NT2/D1 (cell line): ENCODE data around the gene WDR64.

Source experiments
- DNase-seq: peaks from one replicate; pipeline ENCODE4 v3.0.0-alpha.2; 2011; ENCODE audit warnings: low read depth, low spot score
- H3K27me3 ChIP-seq: 2 replicates; pipeline ENCODE4 v1.6.0; 2011; ENCODE audit warnings: mild to moderate bottlenecking; ENCODE audit not compliant: insufficient read length, insufficient read depth
- H3K36me3 ChIP-seq: 2 replicates; pipeline ENCODE4 v1.6.1; 2011; ENCODE audit warnings: mild to moderate bottlenecking, low read length, mixed read lengths; ENCODE audit not compliant: insufficient read depth, insufficient read length
- H3K4me1 ChIP-seq: 2 replicates; pipeline ENCODE4 v1.5.1; 2011; ENCODE audit not compliant: insufficient read depth, insufficient read length
- H3K4me3 ChIP-seq: 2 replicates; pipeline ENCODE4 v1.5.1; 2011; ENCODE audit warnings: low read depth; ENCODE audit not compliant: insufficient read length
- H3K9ac ChIP-seq: 2 replicates; pipeline ENCODE4 v1.6.0; 2011; ENCODE audit warnings: low read depth; ENCODE audit not compliant: insufficient read length
- H3K9me3 ChIP-seq: 2 replicates; pipeline ENCODE4 v1.5.1; 2011; ENCODE audit warnings: mild to moderate bottlenecking, low read length; ENCODE audit not compliant: insufficient read depth
- SUZ12 ChIP-seq: IDR thresholded peaks from 2 replicates; pipeline ENCODE4 v1.6.1; 2011; ENCODE audit not compliant: insufficient read length, insufficient read depth; ENCODE audit errors: extremely low read depth
- YY1 ChIP-seq: IDR thresholded peaks from 2 replicates; pipeline ENCODE4 v1.6.1; 2011; ENCODE audit not compliant: insufficient read length, insufficient read depth
- ZNF274 ChIP-seq: IDR thresholded peaks from 2 replicates; pipeline ENCODE4 v1.6.1; 2011; ENCODE audit warnings: mild to moderate bottlenecking, low read depth, low read length

The WDR64 gene

DNA sequence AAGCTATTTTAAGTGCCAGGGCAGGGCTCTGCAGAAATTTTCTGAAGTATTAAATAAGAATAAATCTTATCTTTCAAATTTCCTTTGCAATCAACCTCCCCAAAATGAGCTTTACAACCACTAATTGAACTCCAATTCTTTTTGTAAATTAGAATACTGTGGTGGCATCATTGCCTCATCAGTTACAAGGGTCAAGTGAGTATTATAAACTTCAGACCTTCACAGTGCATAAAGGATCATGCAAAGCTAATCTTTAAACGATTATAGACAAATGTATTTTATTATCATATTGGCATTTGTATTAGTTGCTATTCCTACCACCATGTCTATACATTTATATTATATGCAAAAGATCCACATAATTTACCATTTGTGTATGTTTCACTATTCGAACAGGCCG, 19.1 kb upstream of the WDR64 start:
- Histone ChIP-seq H3K36me3 (peaks cover 59% of the 10 kb centered on the region), H3K4me3 (no peak overlapping the region)
- TF ChIP-seq YY1: no peak
- no peak for TF ChIP-seq SUZ12
- no peak for TF ChIP-seq ZNF274

DNA sequence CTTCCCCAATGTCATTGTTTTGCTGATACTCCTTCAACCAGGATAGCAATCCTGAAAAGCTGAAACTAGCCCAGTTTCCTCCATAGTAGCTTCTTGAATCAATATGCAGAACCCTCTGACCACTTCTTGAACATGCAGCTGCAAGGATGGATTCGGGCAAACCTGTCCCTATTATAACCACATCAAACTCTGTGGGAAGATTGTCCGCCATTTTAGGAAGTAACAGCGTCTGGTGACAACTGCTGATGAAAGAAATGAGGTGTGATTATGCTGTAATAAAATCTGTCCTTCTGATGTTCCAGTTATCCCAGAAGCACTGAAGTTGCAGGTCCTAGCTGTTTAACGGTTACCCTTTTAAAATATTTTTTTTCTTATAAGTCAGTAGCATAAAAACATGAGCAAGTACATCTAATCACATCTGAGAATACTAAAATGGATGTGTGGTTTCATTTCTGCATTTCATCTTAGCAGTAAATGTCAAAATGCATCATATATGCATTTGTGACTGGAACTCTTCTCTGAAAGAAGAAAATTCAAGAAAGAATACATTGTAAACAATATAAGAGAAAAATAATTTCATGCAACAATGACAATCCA, 16.4 kb upstream of the WDR64 start:
- Histone ChIP-seq H3K27me3 (no peaks in the 10 kb centered on the region), H3K9me3 (peaks cover 5% of the 10 kb centered on the region; the same call in 1 of the 2 replicates), H3K4me1 (peaks cover 2% of the 10 kb centered on the region), H3K9ac (no peak overlapping the region), H3K4me3 (no peak overlapping the region), H3K36me3 (peaks cover 56% of the 10 kb centered on the region)
- no peak for DNase-seq
- TF ChIP-seq SUZ12 (no peak), YY1 (no peak)

More for the DNA sequence above, 19.1 kb upstream of the WDR64 start:
- no peaks in the 10 kb centered on the region for H3K27me3 ChIP-seq
- peaks cover 5% of the 10 kb centered on the region; the same call in 1 of the 2 replicates for H3K9me3 ChIP-seq
- H3K9ac ChIP-seq: no peak overlapping the region
- H3K4me1 ChIP-seq: peaks cover 2% of the 10 kb centered on the region
- no peak for DNase-seq

DNA sequence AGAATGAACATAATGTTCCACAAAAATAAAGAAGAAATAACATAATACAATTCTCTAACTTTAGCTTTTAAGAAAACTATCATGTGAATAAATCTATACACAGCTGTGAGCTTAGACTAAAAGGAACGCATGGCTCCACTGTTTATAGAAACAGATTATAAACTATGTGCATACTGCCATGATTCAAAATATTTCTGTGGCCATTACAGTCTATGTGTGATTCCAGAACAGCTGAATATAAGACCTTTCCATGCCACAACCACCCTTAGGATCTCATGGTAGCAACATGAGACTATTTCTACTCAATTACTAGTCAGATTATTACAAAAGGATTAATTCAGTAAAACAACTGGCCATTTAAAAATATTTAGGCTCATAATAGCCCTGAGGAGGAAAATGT, 15.8 kb upstream of the WDR64 start:
- DNase-seq: no peak
- Histone ChIP-seq H3K9me3 (peaks cover 10% of the 10 kb centered on the region), H3K27me3 (no peaks in the 10 kb centered on the region), H3K4me1 (peaks cover 2% of the 10 kb centered on the region), H3K9ac (no peak overlapping the region), H3K4me3 (no peak overlapping the region), H3K36me3 (peaks cover 56% of the 10 kb centered on the region)
- no peak for TF ChIP-seq YY1

DNA sequence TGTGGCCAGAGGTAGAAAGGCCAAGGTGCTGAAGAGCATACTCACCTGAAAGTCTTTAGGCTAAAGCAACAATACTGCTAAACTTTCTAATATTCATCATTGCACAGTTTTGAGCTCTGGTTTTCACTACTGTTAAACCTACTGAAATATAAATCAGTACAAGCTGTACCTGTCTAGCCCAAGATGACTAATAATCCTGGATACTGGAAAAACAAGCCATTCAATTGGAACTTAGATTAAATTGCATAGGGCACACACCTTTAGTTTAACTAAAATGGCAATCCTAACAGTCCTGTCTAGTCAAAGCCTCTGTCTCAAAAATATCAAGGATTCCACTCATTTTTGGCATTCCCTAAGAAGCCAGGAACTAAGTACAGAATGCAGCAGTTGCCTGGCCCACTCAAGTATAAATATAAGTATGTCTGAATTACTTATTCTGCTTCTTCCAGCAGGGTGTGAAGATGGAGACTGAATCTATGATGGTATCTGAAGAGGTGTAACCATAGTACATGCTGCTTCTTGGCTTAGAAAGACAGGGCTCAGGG, 15.0 kb upstream of the WDR64 start:
- no peak overlapping the region for H3K4me3 ChIP-seq
- DNase-seq: no peak
- TF ChIP-seq SUZ12 (no peak), ZNF274 (no peak), YY1 (no peak)
- H3K27me3 ChIP-seq: no peaks in the 10 kb centered on the region
- H3K9me3 ChIP-seq: peaks cover 19% of the 10 kb centered on the region
- H3K9ac ChIP-seq: no peak overlapping the region
- peaks cover 2% of the 10 kb centered on the region for H3K4me1 ChIP-seq
- peaks cover 47% of the 10 kb centered on the region for H3K36me3 ChIP-seq

DNA sequence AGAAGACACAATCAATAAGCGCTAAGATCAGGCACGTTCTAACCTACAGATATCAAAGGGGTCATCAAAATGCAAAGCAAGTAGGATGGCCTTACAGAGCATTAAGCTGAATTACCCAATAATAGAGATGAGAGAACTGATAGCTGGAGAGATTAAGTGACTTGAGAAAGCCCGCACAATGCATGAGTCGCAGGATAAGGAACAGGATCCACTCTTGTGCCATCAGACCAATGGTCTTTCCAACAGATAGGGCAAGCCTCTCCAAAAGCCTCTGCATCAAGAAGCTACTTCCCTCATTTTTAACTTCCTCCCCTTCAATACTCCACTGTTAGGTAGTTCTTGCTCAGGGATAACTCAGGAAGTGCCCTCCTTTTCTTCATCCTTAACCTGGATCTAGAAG, 14.5 kb upstream of the WDR64 start:
- Histone ChIP-seq H3K4me3 (no peak overlapping the region), H3K9me3 (peaks cover 24% of the 10 kb centered on the region), H3K27me3 (no peaks in the 10 kb centered on the region), H3K36me3 (peaks cover 47% of the 10 kb centered on the region), H3K9ac (no peak overlapping the region), H3K4me1 (peaks cover 2% of the 10 kb centered on the region)
- TF ChIP-seq YY1 (no peak), SUZ12 (no peak), ZNF274 (no peak)
- DNase-seq: no peak

DNA sequence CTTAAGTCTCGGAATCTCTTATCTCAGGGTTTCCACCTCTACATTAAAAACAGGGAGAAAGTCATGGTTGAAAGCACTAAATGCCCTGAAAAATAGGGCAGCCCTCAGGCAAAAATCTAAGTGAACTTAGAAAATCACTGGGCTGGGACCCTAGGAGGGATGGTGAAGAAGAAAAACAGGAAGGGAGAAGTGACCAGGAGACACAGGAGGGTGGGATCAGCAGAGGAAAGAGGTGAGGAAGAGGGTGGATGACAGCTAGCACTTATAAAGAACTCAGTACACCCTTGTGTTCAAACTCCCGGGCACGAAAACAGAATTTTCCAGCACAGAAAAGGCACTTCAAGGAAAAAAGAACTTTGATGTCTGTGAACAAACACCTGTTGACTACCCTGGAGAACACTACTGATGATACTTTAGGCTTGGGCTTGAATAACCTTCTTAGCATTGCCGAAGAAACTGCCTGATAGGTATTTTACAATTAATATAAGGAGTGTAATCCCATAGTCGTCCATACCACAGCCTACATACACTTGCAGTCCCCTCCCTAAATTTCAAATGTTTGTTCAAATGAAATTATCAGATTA, 13.9 kb upstream of the WDR64 start:
- H3K27me3 ChIP-seq: no peaks in the 10 kb centered on the region
- DNase-seq: no peak
- TF ChIP-seq ZNF274: no peak
- TF ChIP-seq SUZ12: no peak
- TF ChIP-seq YY1: no peak
- H3K4me1 ChIP-seq: peaks cover 2% of the 10 kb centered on the region
- peaks cover 43% of the 10 kb centered on the region for H3K36me3 ChIP-seq
- peaks cover 29% of the 10 kb centered on the region for H3K9me3 ChIP-seq
- no peak overlapping the region for H3K9ac ChIP-seq
- peak overlapping the region; percentile 99 for H3K4me3 ChIP-seq

DNA sequence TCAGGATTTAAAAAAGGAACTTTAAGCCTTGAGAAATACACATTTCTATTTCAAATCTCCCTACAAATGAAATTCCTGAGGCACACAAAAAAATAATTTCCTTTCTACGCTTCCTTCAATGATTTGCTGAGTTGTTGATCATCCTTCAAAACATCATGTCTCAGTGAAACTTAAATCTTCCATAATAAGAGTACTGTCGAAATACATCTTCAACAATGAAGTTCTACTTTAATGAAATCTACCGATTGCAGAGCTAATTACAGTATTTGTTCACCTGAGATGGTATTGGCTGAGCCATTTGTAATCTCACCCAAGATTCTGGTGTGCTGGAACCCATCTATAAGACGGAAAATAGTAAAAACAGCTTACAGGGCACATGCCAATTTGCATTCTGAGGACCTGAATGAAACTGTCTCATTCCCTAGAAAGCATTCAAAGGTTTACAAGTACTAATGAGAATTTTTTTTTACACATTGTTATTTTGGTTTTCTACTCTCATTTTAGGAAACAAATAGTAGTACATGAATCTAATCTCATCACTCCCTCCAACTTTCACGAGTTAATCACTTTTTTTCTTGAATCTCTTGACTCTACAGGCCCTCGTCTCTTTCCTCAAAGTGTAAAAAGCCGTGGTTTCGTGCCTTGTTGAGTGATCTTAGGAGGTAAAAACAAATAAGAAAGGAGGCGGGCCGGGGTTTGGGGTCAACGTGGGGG, 13.0 kb upstream of the WDR64 start:
- H3K9me3 ChIP-seq: peaks cover 32% of the 10 kb centered on the region
- no peak for DNase-seq
- no peak for TF ChIP-seq SUZ12
- TF ChIP-seq YY1: no peak
- H3K4me1 ChIP-seq: peaks cover 2% of the 10 kb centered on the region
- H3K9ac ChIP-seq: peak overlapping the region; percentile 77
- H3K36me3 ChIP-seq: peaks cover 36% of the 10 kb centered on the region
- no peaks in the 10 kb centered on the region for H3K27me3 ChIP-seq
- H3K4me3 ChIP-seq: peak overlapping the region; percentile 99
